ENCODE measurements around the gene YWHAQ. TPM values are rescaled to one million over a fixed set of nuclear protein-coding genes. Genes with fewer than 3 reads are reported as not detected.

Gene YWHAQ
- total RNA-seq, 1 donor: 242 TPM

DNA sequence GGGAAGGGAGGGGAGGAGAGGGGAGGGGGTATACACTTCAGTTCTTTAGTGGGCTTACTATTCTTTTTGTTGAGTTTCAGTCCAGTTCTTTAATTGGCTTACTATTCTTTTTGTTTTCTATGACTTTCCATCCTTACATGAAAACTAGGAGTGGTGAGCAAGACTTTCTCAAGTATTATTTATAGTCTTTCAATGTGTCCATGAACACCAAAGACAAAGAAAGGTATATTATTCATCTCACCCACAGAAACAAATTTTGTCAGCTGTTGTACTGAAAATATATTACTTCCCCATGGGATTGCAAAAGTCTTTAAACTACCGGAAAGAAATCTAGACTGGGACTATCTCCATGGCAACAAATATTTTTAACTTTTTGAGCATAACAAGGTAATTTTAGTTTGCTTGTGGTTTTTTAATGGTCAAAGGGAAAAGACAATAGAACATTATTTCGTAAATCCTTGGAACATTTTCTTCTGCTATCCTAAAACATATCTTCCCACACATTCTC lies 92.7 kb downstream of the YWHAQ start:
- Histone ChIP-seq H3K36me3 (ENCODE audit: insufficient read depth, low read length) (peaks cover 2% of the 10 kb centered on the region), H3K9me3 (ENCODE audit: low read depth, low read length) (no peaks in the 10 kb centered on the region), H3K4me2 (ENCODE audit: insufficient read depth, low read length) (peak overlapping the region; percentile 42), H4K20me1 (ENCODE audit: insufficient read depth, low read length) (peaks cover 3% of the 10 kb centered on the region), H2AFZ (ENCODE audit: low read length) (no peak overlapping the region), H3K79me2 (ENCODE audit: insufficient read depth, low read length) (peaks cover 71% of the 10 kb centered on the region), H3K4me1 (ENCODE audit: insufficient read depth, low read length) (peaks cover 17% of the 10 kb centered on the region), H3K4me3 (ENCODE audit: insufficient read depth, low read length) (no peak overlapping the region), H3K27ac (ENCODE audit: low read depth, low read length) (peak overlapping the region; percentile 93), H3K27me3 (ENCODE audit: insufficient read depth, low read length) (no peaks in the 10 kb centered on the region)
- TF ChIP-seq, protein P1, sequence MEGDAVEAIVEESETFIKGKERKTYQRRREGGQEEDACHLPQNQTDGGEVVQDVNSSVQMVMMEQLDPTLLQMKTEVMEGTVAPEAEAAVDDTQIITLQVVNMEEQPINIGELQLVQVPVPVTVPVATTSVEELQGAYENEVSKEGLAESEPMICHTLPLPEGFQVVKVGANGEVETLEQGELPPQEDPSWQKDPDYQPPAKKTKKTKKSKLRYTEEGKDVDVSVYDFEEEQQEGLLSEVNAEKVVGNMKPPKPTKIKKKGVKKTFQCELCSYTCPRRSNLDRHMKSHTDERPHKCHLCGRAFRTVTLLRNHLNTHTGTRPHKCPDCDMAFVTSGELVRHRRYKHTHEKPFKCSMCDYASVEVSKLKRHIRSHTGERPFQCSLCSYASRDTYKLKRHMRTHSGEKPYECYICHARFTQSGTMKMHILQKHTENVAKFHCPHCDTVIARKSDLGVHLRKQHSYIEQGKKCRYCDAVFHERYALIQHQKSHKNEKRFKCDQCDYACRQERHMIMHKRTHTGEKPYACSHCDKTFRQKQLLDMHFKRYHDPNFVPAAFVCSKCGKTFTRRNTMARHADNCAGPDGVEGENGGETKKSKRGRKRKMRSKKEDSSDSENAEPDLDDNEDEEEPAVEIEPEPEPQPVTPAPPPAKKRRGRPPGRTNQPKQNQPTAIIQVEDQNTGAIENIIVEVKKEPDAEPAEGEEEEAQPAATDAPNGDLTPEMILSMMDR (IDR thresholded peaks at IDR 0.05; ENCODE audit: extremely low read depth, low read depth, low read length): no peak
- DNase-seq (ENCODE audit: insufficient read length, low spot score, missing footprints): peak; percentile 63

DNA sequence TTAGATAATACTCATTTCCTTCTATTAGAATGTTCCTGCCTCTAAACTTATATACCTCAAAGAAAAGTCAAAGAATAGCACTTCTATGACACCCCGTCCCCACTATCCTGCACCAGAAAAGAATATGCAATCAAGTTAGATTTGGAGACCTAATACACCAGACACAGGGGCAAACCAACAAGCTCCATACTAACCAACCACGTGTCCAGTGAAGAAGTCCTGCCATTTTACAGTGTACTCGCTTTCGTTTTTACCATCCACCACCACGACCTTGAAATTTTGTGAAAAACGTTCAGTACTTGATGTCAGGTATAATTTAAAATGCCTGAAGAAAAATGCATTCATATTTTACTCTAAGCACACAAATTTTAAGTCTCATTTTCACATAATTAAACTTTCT lies 94.3 kb downstream of the YWHAQ start:
- TF ChIP-seq, protein P1 (IDR thresholded peaks at IDR 0.05; ENCODE audit: extremely low read depth, low read depth, low read length): no peak
- peaks cover 17% of the 10 kb centered on the region for H3K4me1 ChIP-seq (ENCODE audit: insufficient read depth, low read length)
- no peak for DNase-seq (ENCODE audit: insufficient read length, low spot score, missing footprints)
- H3K4me2 ChIP-seq (ENCODE audit: insufficient read depth, low read length): no peak overlapping the region
- H2AFZ ChIP-seq (ENCODE audit: low read length): no peak overlapping the region
- H3K27me3 ChIP-seq (ENCODE audit: insufficient read depth, low read length): no peaks in the 10 kb centered on the region
- H3K27ac ChIP-seq (ENCODE audit: low read depth, low read length): peak overlapping the region; percentile 33
- peaks cover 3% of the 10 kb centered on the region for H3K36me3 ChIP-seq (ENCODE audit: insufficient read depth, low read length)
- H4K20me1 ChIP-seq (ENCODE audit: insufficient read depth, low read length): peaks cover 5% of the 10 kb centered on the region
- H3K79me2 ChIP-seq (ENCODE audit: insufficient read depth, low read length): peaks cover 66% of the 10 kb centered on the region
- H3K9me3 ChIP-seq (ENCODE audit: low read depth, low read length): no peaks in the 10 kb centered on the region
- H3K4me3 ChIP-seq (ENCODE audit: insufficient read depth, low read length): no peak overlapping the region

DNA sequence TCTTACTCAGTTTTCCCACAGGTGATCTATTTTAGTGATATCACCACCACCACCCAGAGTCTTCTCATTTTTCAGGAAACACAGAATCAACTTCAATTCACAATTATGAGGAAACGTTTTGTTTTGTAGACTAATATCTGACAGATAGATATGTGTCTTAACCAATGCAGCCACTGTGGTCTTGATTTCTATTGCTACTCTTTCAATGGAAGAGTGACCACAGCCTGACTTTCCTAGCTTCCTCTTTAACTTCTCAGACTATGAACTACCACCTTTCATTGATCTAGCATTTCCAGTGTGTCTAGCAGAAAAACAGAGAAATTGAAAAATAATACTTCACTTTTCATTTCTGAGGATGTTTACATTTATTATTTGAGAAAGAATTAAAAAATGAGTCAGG lies 95.6 kb downstream of the YWHAQ start:
- H2AFZ ChIP-seq (ENCODE audit: low read length): no peak overlapping the region
- peaks cover 53% of the 10 kb centered on the region for H3K79me2 ChIP-seq (ENCODE audit: insufficient read depth, low read length)
- no peaks in the 10 kb centered on the region for H3K27me3 ChIP-seq (ENCODE audit: insufficient read depth, low read length)
- H3K4me3 ChIP-seq (ENCODE audit: insufficient read depth, low read length): no peak overlapping the region
- H3K36me3 ChIP-seq (ENCODE audit: insufficient read depth, low read length): peaks cover 3% of the 10 kb centered on the region
- DNase-seq (ENCODE audit: insufficient read length, low spot score, missing footprints): no peak
- H3K4me1 ChIP-seq (ENCODE audit: insufficient read depth, low read length): peaks cover 16% of the 10 kb centered on the region
- H3K27ac ChIP-seq (ENCODE audit: low read depth, low read length): no peak overlapping the region
- no peak overlapping the region for H3K4me2 ChIP-seq (ENCODE audit: insufficient read depth, low read length)
- TF ChIP-seq, protein P1 (IDR thresholded peaks at IDR 0.05; ENCODE audit: extremely low read depth, low read depth, low read length): no peak
- H3K9me3 ChIP-seq (ENCODE audit: low read depth, low read length): no peaks in the 10 kb centered on the region
- H4K20me1 ChIP-seq (ENCODE audit: insufficient read depth, low read length): peaks cover 5% of the 10 kb centered on the region

Small RNA genes within 50 kb of the gene (small RNA-seq; reads per million reads assigned to genes)
- not detected for gene RF00019

Other genes starting within 250 kb of the YWHAQ start
- 30.8 and 32.4 TPM in 2 replicates for gene ITGB1BP1, start 207.5 kb downstream of the YWHAQ start, total RNA-seq
- 34.5 and 38.4 TPM in 2 replicates for gene CPSF3, start 207.3 kb downstream of the YWHAQ start, total RNA-seq
- 52.1 and 56.6 TPM in 2 replicates for gene IAH1, start 156.4 kb downstream of the YWHAQ start, total RNA-seq
- 53.6 and 69.1 TPM in 2 replicates for gene ADAM17, start 75.2 kb downstream of the YWHAQ start, total RNA-seq
- gene TAF1B, start 212.5 kb upstream of the YWHAQ start, total RNA-seq: 36.5 and 41.3 TPM in 2 replicates

Measured in osteoblast (primary cell).